HG02981 (cell line): ENCODE measurements around the gene TNFRSF21.
"Not testable (repeated sequence)": the region's sequence is repeated elsewhere in the genome, so short reads cannot be mapped to it uniquely, and the experiment has no call there.

ENCODE experiments used
- ATAC-seq: cut with Tn5 transposase; IDR thresholded peaks from one replicate; pipeline ENCODE4 v1.9.1; 2021; ENCODE audit warnings: mild to moderate bottlenecking, moderate library complexity; ENCODE audit not compliant: unreplicated experiment

TNFRSF21 gene

DNA sequence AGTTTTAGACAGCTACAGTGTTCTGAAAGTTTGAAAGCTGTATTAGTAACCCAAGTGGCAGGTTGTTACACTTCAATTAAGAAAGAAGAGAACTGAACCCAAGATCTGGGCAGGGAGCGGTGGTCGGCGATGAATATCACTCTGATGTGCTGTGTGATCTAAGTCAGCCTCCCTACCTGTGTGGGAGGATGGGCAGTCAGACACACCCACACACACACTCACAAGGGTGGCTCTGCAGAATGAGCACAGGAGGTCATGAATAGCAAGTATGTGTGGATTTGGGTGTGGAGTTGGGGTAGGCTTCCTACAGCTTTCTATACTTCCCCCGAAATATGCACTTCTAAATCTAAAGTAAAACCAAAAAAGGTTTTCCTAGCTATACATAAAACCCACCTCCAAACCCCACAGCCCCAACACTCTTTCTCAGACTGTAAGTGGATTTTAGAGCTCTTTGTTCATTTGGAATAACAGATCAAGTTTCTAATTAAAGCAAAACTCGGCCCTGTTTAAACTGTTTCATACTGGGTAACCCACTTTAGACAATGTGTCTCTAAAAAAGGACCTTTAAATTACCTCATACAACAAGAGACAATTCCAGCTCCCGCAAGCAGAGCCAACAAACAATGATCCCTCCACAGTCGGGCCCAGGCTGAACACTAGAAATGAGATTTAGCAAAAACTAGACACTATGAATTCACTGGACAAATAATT is 19.4 kb downstream of the TNFRSF21 start:
- no peak for ATAC-seq

DNA sequence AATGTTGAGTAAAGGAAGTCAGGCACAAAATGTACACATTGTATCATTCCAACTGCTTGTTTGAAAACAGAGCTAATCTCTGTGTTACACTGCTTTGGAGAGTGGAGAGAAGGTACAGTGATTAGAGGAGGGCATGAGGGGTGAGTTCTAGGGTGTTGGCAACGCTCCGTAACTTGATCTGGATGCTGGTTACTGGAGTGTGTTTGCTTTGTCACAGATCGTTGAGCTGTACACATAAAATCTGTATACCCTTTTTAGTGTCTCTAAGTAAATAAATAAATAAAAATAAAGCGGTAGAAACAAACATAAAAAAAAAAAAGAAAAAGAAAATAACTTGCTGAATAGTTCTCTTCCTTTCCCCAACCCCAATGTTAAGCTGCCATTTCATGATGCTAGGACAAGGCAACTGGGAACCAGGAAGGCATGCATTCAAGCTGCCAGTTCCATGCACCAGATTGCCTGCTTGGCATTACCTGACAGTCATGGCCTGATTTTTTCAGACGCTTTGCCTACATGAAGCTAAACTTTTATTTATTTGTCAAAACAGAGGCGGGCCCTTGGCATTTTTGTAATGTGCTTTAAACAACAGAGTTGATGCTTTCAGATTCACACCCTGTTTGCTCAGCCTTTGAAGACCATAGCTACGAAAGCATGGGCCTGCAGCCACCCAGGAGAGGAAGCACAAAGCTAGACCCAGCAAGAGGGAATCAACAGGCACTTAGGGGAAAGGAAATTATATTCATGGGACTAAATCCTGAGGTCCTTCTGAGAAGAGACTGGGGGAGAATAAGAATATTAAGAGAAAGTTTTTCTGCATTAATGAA is 21.2 kb downstream of the TNFRSF21 start:
- no peak for ATAC-seq

DNA sequence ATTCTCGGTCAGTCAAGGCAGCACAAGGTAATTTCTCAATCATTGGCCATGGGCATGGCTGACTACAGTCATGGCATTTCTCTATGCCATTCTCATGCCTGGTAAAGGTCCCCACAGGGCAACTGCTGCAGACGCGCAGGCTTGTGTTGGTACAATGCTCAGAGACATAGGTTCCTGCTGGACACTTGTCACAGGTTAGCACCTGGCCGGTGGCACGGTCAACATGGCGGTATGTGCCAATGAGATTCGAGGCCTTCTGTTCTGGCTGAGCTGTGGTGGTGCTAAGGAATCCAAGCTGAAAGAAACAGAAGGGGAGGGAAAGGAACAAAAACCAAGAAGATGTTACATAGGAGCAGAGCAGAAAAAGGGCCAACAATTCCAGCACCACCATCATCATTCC is 23.4 kb downstream of the TNFRSF21 start:
- ATAC-seq, result no peak

DNA sequence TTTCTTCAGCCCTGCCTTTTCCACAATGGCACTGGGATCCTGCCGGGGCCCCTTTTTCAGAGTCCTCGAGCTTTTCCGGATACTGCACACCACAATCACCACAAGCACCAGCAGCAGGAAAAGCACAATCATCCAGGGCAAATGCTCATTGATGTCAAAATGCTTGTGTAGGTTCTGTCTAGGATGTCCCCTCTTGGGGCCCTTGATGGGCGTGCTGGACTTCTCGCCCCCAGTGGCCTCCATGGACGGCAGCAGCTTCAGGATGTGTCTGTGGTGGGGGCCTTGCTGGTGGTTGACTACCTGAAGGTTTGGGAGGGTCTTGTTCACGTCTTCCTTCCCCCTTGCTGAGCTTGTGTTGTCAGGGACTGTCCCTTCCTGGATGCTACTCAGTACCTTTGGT is 25.7 kb downstream of the TNFRSF21 start:
- no peak for ATAC-seq

DNA sequence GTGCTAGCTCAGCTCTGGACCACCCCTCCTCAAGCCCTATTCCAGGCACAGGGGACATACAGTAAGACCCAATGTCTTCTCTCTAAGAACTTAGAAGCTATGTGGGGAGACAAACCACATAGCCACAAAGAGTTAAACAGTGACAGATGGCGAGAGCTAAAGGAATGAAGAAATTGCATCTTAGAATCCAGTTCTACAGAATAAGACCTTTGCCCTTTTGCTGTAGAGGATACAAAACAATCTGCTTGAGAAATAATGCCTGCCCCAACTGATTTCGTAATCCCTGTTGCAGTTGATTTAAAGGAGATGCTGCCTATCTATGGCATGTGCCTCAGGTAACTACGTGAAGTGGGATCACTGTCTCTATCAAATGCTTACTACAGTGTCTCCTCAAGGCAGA is 31.2 kb downstream of the TNFRSF21 start:
- no peak for ATAC-seq

DNA sequence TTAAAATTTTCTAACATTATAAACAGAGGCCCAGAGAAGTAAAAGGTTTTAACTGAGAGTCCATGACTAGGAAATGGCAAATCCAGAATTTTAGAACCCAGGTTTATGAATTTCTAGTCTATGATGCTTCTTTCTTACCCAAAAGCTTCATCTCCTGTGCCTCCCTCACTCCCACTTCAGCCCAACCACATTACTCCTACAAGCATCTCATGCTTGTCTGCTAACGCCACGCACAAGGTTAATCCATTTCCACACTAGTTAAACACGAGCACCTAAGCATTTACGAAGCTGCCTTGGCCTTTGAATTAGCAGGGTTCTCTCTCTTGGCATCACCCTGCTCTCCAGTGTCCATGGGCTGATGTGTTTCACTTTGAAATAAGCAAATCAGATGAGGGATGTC is 32.0 kb downstream of the TNFRSF21 start:
- no peak for ATAC-seq

DNA sequence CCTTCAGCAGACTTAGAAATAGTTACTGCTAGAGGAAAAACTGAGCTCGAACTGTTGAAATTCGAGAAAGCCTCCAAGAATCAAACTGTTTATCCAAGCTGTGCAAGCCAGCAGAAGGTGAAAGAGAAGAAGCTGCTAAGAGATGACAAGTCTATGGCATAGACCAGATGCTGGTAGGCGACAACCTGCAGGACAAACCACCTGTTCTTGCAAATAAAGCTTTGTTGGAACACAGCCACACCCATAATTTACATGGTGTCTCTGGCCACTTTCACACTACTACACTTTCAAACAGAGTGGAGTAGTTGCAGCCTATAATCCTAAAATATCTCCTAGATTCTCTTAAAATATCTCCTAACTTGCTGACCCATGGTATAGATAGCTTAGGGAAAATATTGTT is 33.3 kb downstream of the TNFRSF21 start:
- ATAC-seq, result no peak

DNA sequence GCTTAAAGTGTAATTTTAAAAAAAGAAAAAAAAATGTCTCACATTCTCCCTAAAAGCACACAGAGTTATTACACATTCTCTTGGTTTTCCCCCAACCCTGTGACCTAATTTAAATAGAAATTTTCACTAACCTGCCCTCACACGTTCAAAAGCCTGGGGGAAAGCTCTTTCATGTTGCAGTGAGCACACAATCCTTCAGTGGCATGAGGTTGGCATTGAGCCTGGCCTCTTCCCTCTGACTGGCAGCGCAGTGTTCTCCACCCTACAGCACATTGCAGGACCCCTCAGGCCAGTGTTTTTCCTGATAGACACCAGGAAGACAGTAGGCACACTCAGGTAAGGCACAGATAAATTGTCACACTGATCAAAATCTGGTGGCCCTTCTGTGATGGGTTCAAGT is 34.1 kb downstream of the TNFRSF21 start:
- ATAC-seq, result no peak

DNA sequence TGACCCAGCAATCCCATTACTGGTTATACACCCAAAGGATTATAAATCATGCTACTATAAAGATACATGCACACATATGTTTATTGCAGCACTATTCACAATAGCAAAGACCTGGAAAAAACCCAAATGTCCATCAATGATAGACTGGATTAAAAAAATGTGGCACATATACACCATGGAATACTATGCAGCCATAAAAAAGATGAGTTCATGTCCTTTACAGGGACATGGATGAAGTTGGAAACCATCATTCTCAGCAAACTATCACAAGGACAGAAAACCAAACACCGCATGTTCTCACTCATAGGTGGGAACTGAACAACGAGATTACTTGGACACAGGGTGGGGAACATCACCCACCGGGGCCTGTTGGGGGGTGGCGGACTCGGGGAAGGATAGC is 34.6 kb downstream of the TNFRSF21 start:
- ATAC-seq, result not testable (repeated sequence)

DNA sequence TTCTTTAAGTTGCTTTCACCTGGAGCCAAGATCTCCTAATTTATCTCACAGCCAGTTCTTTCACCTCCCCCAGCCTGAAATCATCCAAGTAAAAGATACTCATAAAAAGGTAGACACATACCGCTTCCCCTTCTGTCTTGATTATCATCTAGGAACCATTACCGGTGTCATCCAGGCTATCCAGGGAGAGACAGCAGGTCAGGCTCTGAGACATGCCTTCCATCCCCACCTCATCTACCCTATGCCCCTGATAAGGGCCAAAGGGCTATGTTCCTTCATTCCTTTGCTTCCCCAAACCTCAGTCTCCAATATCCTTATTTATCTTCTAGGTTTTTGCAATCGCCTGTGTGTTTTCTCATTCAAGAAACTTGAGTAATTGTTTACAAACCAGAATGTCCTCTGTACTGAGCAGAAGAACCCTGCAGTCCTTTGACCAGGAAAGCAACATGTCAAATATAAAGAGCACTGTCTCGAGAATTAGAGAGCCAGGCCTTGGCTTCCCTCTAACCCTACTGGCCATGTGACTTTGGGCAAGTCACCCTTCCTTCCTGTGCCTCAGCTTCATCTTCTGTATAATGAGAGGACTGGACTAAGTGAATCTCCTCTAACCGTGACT is 41.0 kb downstream of the TNFRSF21 start:
- no peak for ATAC-seq

DNA sequence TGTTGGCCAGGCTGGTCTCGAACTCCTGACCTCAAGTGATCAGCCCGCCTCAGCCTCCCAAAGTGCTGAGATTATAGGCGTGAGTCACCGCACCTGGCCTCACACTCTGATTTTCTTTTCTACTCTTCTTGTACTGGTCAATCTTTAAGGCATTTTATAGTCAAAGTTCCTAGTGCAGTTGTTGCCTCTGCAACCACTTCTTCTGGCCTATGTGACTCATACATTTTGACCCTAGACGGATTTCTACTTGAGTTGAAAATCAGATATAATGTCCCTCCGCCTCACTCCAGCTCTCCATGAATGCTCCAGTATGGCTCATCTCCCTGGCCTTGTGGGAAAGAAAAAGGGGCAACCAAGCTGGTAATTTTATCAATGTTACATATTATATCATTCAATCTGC is 42.4 kb downstream of the TNFRSF21 start:
- ATAC-seq, result no peak

DNA sequence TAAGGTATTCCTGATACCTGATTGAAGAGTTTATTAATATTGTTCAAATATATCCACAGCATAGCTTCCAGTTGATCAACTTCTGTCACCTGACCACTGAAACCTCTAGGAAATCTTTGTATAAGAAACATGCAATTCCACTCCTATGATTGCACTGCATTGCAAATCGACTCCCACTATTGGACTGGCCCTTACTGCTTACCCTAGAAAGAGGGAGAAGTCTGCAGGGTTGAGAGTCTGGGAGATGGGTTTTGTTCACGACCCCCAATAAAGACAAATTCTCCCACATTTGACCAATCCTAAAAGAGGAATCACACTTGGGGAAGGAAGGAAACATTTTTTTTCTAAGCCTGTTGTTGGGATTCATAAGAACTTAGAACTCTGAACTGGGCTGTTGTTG is 43.7 kb downstream of the TNFRSF21 start:
- ATAC-seq, result no peak

DNA sequence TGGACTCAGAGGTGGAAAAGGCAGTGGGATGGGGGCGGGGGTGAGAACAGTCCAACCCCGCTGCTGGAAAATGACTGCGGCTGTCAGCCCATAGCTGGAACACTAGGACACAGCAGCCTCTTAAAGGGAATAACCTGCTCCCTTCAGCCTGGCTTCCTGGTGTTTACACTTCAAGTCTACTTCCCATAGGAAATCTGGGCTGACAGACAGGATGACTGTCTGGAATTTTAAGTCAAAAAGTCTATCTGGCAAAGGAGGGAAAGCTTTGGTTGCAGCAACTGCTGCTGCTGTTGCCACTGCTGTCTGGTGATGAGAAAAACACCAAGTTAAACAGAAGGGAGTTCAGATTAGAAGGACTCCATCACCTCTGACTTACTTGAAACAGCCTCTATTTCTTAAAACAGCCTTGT is 44.9 kb downstream of the TNFRSF21 start:
- no peak for ATAC-seq

DNA sequence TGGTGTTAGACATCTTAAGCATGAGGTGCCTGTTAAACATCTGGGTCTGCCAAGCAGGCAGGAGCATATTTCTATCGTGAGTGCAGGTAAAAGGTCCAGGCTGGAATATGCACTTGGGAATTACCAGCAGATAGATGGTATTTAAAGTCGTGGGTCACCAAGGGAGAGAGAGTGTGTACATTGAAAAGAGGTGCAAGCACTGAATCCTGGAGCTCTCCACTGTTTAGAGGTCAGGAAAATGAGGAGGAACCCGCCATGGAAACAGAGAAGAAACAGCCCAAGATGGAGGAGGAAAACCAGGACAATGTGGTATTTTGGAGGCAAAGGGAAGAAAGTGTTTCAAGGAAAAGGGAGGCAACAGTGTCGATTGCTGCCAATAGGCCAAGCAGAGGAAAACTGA is 46.4 kb downstream of the TNFRSF21 start:
- ATAC-seq, result no peak

DNA sequence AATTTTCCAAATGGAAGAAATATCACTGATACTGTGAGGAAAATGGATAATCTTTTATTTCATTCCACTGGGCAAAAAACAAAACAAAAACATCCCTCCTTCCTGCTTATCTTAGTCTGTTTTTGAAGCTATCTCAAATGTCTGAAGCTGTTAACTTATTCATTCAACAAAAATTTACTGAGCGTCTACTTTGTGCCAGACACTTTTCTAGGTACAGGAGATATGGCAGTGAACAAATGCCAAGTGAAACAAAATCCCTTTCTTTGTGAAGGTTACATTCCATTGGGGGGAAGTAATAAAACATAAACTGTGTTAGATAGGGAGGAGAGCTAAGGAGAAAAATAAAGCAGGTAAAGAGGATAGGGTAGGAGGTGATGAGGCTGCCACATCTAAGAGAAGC is 47.5 kb downstream of the TNFRSF21 start:
- no peak for ATAC-seq

DNA sequence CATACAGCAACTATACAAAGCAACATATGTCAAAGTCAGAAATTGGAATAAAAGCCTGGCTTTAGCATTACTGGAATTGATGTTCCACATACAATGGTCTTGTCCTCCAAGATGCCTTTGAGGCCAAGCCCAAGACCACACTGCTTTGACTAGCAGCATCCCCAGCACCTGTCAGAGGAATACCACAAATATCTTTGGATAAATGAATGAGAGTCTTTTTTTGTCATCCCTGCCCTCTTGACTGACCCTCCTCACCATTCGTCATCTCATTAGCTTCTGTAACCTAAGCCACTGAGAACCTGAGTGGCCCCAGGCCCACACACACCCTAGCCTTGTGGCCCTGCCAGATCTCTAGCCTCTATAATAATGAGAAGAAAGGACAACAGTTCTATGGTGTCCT is 48.5 kb downstream of the TNFRSF21 start:
- ATAC-seq, result no peak

DNA sequence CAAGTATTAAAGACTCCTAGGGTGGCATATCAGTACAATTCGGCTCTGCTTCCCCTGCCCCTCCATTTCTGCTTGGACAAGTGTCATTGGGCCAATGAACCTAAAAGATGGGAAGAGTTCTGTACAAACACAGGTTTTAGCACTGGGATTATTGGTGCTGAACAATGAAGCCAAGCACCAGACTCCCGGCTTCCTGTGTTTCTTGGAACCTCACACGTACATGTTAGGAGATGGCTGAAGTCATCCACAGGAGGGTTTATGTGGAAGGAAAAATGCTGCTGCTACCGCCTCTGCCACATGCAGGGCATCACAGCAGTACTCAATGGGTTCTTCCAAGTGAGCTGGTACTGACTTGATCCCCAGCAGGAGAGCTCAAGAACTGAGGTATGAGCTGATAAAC is 49.7 kb downstream of the TNFRSF21 start:
- no peak for ATAC-seq

DNA sequence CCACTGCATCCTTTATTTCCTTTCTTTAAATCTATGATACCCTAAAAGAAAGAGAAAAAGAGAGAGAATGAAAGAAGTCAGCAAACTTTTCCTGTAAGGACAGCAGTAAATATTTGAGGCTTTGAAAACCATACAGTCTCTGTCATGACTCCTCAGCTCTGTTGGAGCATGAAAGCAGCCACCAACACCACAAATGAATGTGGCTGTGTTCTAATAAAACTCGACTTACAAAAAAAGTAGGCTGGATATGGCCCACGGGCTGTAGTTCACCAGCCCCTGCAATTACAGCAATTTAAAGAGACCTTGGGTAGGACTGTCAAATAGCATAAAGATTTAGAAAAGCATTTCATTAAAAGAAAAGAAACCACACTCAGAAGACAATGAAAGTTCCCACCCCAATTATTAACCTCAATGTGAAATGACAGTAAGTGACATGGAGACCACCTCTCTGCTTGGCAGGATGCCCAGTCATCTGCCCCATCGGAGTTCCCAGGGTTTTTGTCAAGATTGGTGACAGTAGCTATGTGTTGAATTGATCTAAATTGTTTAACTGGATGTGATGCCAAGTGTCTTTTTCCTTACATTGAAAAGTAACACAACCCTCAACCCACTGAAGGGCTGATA is 50.9 kb downstream of the TNFRSF21 start:
- no peak for ATAC-seq

DNA sequence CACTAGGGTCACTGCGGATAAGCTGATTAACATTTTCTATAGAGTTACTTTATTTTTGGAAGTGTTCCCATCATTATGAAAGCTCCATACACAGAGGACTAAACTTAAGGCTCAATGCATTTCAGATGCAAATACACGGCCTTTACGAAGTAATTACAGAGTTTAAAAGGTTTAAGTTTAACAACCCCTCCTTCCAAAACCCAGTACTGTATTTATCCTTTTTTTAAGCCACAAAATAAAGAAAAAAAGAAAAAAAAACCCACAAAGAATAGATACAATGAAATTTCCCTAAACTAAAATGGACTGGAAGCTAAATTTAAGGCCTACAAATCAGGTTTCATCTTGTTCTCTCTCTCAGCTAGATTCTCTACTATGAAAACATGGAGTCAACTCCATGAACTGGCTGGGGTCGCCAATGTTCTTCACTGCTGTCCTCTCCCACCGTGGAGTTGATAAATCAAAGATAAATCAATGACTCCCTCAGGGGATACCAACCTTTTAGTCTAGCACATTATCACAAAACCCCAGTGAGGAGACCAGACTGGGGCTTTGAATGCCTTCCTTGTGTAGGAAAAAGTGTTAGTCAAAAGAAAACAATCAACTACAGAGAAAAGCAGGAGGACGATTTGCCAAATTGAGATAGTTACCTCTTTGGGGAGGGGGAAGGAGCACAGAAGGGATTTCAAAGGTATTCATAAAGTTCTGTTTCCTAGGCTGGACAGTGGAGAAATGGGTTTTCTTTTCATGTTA is 52.5 kb downstream of the TNFRSF21 start:
- no peak for ATAC-seq

DNA sequence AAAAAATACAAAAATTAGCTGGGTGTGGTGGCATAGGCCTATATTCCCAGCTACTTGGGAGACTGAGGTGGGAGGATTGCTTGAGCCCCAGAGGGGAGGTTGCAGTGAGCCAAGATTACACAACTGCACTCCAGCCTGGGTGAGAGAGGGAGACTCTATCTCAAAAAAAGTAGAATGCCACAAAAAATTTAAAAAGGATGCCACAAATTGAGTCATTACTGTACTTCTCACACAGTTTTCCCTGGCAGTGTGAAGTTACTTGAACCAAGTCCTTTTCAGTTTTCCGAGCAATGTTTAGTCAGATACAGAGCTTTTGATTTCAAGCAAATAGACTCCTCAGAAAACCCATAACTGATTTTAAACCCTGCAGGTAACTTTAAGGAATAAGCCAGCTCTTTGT is 53.3 kb downstream of the TNFRSF21 start:
- no peak for ATAC-seq

DNA sequence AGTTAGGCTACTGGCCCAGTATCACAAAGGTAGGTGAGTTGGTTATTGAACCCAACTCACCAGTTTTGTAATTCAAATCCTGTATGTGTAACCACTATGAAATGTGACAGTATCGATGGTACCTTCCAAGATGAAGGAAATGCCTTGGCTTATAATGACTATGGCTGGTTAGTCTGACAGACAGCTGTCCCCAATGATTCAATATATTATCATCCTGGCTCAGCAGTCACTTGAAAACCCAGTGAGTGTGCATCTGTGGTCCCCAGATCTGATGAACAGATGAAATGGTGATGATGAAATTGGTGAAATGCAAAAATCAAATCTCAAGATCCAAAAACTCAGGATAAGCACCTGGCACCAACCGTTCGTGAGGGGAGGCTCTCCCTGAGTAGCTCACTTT is 54.8 kb downstream of the TNFRSF21 start:
- ATAC-seq, result no peak
